Activated T-helper 1 cell treated with anti-CD3 and anti-CD28 coated beads, Interleukin-12 subunit alpha, Interleukin-12 subunit beta, Interleukin-2, Interleukin-4 antibody, amounts not matched to agents 30 ng/mL and 10 ng/mL and 1 ng/mL, durations not matched to agents 14 hours and 24 hours and 36 hours (primary cell): ENCODE results near the gene NFKB1. TPM values are rescaled to one million over a fixed set of nuclear protein-coding genes. Genes with fewer than 3 reads are reported as not detected.
A peak's percentile ranks its signal among the peaks of the same experiment; 100 is the strongest.

Experiments used
- DNase-seq: peaks from one replicate; pipeline ENCODE4 v3.0.0; 2021; ENCODE audit warnings: low spot score
- H3K27ac Mint-ChIP-seq: one replicate; pipeline ENCODE4 v1.8.0; 2021; ENCODE audit warnings: mild to moderate bottlenecking, mixed read lengths
- H3K27me3 Mint-ChIP-seq: one replicate; pipeline ENCODE4 v1.8.0; 2022; ENCODE audit warnings: mild to moderate bottlenecking, moderate library complexity, mixed read lengths; ENCODE audit not compliant: insufficient read depth
- H3K36me3 Mint-ChIP-seq: one replicate; pipeline ENCODE4 v1.8.0; 2021; ENCODE audit warnings: low read depth, mixed read lengths
- H3K4me1 Mint-ChIP-seq: one replicate; pipeline ENCODE4 v1.8.0; 2021; ENCODE audit warnings: low read depth, mixed read lengths
- H3K4me3 Mint-ChIP-seq: one replicate; pipeline ENCODE4 v1.8.0; 2021; ENCODE audit warnings: mild to moderate bottlenecking, moderate library complexity, mixed read lengths
- H3K9me3 Mint-ChIP-seq: one replicate; pipeline ENCODE4 v1.8.0; 2021; ENCODE audit warnings: mixed read lengths
- intact Hi-C: fragments of 100-400 bp; cut with micrococcal nuclease; formaldehyde crosslinking; loops from one replicate; pipeline ENCODE4 v1.15.1; 2024
- total RNA-seq: library from RNA; stranded (reverse); gene quantifications from 2 replicates; pipeline ENCODE4 v1.2.3, GENCODE V29; 2022

Gene NFKB1
- total RNA-seq, 1 donor from 2014 or later = 139 TPM

DNA sequence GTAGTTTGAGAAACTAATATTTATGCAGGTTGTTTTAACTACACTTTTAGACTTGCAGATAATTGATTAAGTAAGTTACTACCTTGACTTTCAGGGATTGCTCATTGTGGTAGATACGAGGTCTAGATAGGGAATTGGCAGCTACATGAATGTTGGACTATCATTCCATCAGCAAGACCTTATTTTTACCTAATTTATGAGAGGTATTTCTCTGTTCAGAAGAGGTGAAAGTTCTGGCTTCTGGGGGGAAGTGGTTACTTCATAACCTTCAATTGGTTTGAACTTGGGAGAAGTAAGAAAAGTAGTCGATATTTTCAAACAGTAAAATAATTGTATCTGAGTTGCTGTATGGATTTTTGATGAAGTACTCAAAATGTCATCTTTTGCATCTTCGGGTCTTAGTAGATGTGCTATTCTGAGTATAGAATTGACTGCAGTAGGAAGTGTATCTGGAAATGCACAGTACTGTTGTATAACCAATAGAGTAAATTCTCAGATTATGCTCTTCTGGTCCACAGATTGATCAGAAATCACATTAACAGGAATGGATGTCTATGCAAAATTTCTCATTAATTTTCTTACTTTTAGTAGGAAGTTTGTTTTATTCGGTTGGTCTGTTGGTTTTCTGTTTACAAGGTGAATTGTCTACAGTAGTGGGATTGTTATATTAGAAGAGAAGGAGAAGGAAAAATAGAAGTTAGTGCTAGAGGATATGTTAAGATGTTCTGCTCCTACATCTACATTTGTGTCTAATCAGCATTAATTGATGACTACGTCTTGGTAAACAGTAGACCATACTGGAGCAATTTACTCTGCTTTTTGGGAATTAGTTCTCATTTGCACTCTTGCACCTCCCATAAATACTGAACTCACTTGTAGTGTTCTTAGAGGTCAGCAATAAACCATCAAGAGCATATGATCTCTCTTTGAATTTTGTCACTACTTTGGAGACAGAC, 3.0 kb downstream of the NFKB1 start:
- intact Hi-C loops = loop anchor here (1.0 to 5.0 kb wide), 9 partner anchors 18 to 1482 kb away; partner anchors contain the start of genes CENPE, MANBA and SLC9B1
- no peak for DNase-seq
- Mint-ChIP-seq H3K36me3 (peaks cover 32% of the 10 kb centered on the region), H3K27me3 (no peaks in the 10 kb centered on the region), H3K27ac (peak overlapping the region; percentile 80), H3K4me3 (peak overlapping the region; percentile 94), H3K9me3 (no peaks in the 10 kb centered on the region), H3K4me1 (peaks cover 54% of the 10 kb centered on the region)

DNA sequence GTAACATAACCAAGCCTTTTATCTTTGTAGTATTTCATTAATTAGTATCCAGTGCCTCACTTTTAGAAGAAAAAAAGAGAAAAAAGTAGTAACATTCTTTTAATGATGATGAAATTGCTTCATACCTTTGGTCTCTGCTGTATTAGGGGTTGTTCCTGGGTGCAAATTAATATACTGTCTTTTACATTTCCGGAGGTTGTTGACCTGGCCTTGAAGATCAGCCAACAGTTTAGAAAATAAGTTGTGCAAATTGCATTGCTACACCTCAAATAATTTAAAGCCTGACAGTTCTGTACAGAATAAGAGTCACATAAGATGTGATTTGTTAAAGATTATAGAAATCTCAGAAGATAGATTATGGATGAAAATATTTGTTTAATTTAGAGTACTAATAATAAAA, 3.8 kb downstream of the NFKB1 start:
- DNase-seq = no peak
- no peaks in the 10 kb centered on the region for H3K9me3 Mint-ChIP-seq
- no peak overlapping the region for H3K27ac Mint-ChIP-seq
- H3K4me1 Mint-ChIP-seq = peaks cover 62% of the 10 kb centered on the region
- peaks cover 40% of the 10 kb centered on the region for H3K36me3 Mint-ChIP-seq
- intact Hi-C loops = loop anchor here (1.0 to 5.0 kb wide), 5 partner anchors 17 to 1483 kb away; partner anchors contain the start of genes CENPE and SLC9B1
- no peaks in the 10 kb centered on the region for H3K27me3 Mint-ChIP-seq
- peak overlapping the region; percentile 68 for H3K4me3 Mint-ChIP-seq

DNA sequence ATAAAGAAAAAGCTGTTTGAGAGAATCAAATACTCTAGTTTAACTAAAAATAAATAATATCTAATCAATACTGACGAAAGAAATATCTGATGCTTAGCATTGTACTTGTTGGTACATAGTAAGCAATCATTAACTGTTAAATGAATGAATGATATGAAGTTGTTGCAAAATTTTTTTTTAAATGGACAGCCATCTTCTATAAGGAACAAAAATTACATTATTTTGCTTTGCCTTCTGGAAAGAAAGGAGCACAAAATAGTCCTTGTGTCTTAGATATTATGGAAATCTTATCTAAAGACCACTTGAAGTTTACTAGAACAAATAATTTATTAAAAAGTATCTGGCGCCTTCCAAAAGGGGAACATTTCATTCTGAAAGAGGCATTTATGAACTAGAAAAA, 4.5 kb downstream of the NFKB1 start:
- H3K27ac Mint-ChIP-seq = no peak overlapping the region
- H3K4me1 Mint-ChIP-seq = peaks cover 65% of the 10 kb centered on the region
- DNase-seq = no peak
- intact Hi-C loops = no loop called here
- H3K27me3 Mint-ChIP-seq = no peaks in the 10 kb centered on the region
- H3K4me3 Mint-ChIP-seq = no peak overlapping the region
- H3K9me3 Mint-ChIP-seq = no peaks in the 10 kb centered on the region
- H3K36me3 Mint-ChIP-seq = peaks cover 47% of the 10 kb centered on the region

DNA sequence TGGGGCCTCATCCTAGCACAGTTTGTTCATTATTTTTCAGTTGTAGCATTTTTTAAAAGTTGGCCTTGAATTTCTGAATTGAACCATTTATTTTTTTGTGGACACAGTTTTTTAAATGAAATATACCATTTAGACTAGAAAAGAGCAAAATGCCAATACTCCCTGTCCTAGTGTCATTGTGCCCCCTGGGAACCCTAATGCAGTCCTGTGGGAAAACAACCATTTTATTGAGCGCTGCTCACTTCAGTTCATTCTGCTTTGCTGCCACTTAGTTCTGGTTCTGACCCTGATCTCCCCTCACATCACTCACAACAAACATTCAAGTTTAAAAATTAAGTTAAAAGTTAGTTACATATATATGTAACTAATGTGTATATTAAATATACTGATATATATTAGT, 5.4 kb downstream of the NFKB1 start:
- H3K4me3 Mint-ChIP-seq = no peak overlapping the region
- H3K9me3 Mint-ChIP-seq = no peaks in the 10 kb centered on the region
- peaks cover 71% of the 10 kb centered on the region for H3K4me1 Mint-ChIP-seq
- intact Hi-C loops = no loop called here
- H3K36me3 Mint-ChIP-seq = peaks cover 51% of the 10 kb centered on the region
- no peak for DNase-seq
- no peaks in the 10 kb centered on the region for H3K27me3 Mint-ChIP-seq
- H3K27ac Mint-ChIP-seq = no peak overlapping the region

DNA sequence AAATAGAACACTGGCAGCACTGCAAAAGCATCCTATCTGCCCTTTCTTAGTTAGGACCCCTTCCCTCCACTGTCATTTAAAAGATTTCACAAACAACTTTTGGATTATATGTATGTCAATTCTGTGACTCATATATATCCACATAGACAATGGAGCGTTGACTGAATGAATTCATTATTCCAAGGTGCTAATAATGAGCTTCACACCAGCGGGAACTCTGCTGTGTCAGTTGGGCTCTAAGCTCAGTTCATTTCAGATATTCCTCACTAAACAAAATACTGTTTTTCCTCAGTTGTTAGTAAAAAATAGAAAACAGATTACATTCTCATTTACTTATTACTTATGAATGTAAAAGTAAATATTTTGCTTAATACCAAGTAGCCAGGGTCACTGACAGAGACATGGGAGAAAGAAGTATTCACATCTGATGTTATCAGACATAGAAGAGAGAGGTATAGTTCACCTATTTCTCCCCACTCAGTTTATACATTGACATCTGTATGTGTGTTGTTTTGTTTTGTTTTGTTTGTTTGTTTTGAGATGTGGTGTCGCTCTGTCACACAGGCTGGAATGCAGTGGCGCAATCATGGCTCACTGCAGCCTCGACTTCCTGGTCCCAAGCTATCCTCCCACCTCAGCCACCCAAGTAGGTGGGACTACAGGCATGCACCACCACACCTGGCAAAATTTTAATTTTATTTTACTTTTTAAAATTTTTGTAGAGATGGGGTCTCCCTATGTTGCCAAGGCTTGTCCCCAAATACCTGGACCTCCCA, 10.9 kb downstream of the NFKB1 start:
- H3K27ac Mint-ChIP-seq = no peak overlapping the region
- peaks cover 63% of the 10 kb centered on the region for H3K4me1 Mint-ChIP-seq
- intact Hi-C loops = no loop called here
- no peaks in the 10 kb centered on the region for H3K27me3 Mint-ChIP-seq
- H3K9me3 Mint-ChIP-seq = peaks cover 9% of the 10 kb centered on the region
- peaks cover 49% of the 10 kb centered on the region for H3K36me3 Mint-ChIP-seq
- no peak overlapping the region for H3K4me3 Mint-ChIP-seq
- DNase-seq = no peak

DNA sequence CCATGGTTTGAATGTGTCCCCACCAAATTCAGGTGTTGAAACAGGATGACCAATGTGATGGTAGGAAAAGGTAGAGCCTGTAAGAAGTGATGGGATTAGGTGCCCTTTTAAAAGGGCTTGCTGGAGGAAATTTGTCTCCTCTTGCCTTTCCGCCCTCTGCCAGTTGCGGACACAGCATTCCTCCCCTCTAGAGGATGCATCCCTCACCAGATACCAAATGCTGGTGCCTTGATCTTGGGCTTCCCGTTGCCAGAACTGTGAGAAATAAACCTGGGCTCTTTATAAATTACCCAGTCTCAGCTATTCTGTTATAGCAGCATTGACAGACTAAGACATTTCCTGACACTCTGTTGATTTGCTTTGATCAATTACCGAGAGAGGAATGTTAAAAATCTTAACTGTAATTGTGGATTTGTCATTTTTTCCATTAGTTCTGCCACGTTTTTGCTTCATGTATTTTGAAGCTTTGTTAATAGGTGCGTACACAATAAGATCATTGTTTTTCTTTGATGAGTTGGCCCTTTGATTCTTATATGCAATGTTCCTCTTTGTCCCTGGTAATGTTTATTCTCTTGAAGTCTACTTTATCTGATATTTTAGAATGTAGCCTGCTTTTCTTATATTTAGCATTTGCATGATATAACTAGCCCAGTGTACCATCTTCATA, 13.3 kb downstream of the NFKB1 start:
- intact Hi-C loops = no loop called here
- Mint-ChIP-seq H3K27me3 (no peaks in the 10 kb centered on the region), H3K27ac (no peak overlapping the region), H3K4me3 (no peak overlapping the region), H3K36me3 (peaks cover 37% of the 10 kb centered on the region), H3K4me1 (peaks cover 65% of the 10 kb centered on the region), H3K9me3 (peaks cover 9% of the 10 kb centered on the region)
- no peak for DNase-seq

DNA sequence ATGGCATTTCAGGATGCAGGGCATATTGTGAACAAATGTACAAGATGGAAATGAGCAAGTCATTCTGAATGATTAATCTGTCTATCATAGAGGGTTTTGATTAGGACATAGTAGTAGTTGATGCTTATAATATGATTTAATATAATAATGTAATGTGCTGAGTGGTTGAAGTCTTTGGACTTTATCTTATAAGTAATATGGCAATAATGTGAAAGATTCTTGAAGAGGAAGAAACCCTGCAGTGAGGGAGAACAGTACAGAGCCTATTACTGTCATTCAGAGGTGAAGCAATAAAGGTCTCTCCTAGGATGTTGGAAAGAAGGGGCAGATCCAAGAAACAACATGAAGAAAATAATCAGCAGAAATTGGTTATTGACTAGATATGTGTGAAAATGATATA, 16.6 kb downstream of the NFKB1 start:
- peaks cover 9% of the 10 kb centered on the region for H3K9me3 Mint-ChIP-seq
- H3K27ac Mint-ChIP-seq = no peak overlapping the region
- no peak for DNase-seq
- peaks cover 27% of the 10 kb centered on the region for H3K36me3 Mint-ChIP-seq
- H3K27me3 Mint-ChIP-seq = no peaks in the 10 kb centered on the region
- H3K4me1 Mint-ChIP-seq = peaks cover 76% of the 10 kb centered on the region
- intact Hi-C loops = no loop called here
- no peak overlapping the region for H3K4me3 Mint-ChIP-seq

DNA sequence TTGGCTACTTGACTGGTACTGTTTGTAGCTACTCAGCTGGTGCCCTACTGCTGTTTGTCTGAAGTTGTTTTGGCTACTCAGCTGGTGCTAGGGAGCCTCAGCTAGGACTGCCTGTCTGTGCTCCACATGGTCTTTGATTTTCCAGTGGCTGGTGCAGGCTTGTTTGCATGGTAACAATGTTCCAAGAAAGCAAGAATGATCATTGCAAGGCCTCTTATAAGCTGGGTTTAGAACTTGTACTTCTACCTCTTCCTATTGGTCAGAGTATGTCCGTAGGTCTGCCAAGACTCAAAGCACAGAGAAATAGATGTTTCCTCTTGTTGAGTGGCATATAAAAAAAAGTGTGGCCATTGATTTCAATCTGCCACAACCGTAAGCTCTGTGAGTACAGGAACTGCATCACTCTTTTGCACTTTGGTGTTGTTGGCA, 17.6 kb downstream of the NFKB1 start:
- H3K4me3 Mint-ChIP-seq = no peak overlapping the region
- intact Hi-C loops = no loop called here
- DNase-seq = no peak
- H3K27ac Mint-ChIP-seq = peak overlapping the region; percentile 15
- H3K27me3 Mint-ChIP-seq = no peaks in the 10 kb centered on the region
- H3K36me3 Mint-ChIP-seq = peaks cover 32% of the 10 kb centered on the region
- H3K4me1 Mint-ChIP-seq = peaks cover 85% of the 10 kb centered on the region
- H3K9me3 Mint-ChIP-seq = peaks cover 9% of the 10 kb centered on the region

DNA sequence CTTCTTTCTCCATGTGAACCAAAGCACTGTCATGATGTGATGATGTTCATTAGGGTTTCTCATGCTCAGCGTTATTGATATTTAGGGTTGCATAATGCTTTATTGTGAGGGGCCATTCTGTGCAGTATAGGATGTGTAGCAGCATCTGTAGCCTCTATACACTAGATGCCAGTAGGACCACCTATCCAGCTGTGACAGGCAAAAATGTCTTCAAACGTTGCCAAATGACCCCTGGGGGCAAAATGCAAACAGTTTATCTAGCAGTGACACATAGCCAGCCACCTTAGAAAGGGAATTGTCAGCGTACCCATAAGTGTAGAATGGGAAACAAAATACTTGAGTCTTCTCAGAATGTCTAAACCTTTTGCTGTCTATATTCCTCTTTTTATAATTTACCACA, 18.8 kb downstream of the NFKB1 start:
- Mint-ChIP-seq H3K27me3 (no peaks in the 10 kb centered on the region), H3K4me1 (peaks cover 88% of the 10 kb centered on the region), H3K4me3 (no peak overlapping the region), H3K9me3 (peaks cover 9% of the 10 kb centered on the region), H3K27ac (no peak overlapping the region), H3K36me3 (peaks cover 29% of the 10 kb centered on the region)
- intact Hi-C loops = no loop called here
- DNase-seq = no peak

DNA sequence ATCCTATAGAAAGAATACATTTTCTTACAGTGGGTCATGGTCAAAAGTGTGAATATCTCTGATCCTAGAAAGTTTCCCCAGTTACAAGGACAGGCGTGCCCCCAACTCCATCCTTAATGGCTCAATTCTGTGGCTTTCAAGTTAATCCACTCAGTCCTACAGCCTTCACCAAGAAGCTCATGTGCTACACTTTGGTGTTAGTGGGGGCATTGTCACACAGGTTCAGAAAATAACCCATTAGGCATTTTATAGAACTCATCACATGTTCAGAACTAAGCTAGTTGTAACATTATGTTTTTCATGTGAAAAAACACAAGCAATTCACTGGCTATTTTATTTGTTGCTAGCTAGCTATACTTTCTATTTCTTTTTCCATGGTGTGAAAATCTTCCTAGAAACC, 20.4 kb downstream of the NFKB1 start:
- intact Hi-C loops = no loop called here
- peaks cover 3% of the 10 kb centered on the region for H3K9me3 Mint-ChIP-seq
- no peaks in the 10 kb centered on the region for H3K27me3 Mint-ChIP-seq
- no peak overlapping the region for H3K27ac Mint-ChIP-seq
- peaks cover 26% of the 10 kb centered on the region for H3K36me3 Mint-ChIP-seq
- DNase-seq = no peak
- H3K4me1 Mint-ChIP-seq = peaks cover 88% of the 10 kb centered on the region
- H3K4me3 Mint-ChIP-seq = no peak overlapping the region

DNA sequence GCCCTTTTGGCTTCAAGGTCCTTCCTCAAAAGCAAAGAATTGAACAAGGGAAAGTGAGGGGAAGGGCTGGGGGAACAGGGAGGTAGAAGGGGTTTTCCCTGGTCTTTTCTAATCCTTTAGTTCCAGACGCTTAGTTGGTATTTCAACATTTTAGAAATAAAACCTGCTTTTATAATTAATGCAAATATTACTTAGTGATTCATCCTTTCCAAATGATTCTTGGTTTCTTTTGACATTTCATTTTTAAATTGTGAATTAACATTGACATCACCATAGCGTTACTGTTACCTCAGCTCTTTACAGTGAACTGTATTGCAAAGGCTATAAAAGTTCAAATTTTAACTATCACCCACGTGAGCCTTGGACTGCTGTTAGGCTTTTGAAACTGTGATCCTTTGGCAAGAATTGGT, 20.9 kb downstream of the NFKB1 start:
- Mint-ChIP-seq H3K9me3 (no peaks in the 10 kb centered on the region), H3K4me1 (peaks cover 88% of the 10 kb centered on the region), H3K36me3 (peaks cover 24% of the 10 kb centered on the region), H3K4me3 (no peak overlapping the region), H3K27ac (peak overlapping the region; percentile 34), H3K27me3 (no peaks in the 10 kb centered on the region)
- intact Hi-C loops = loop anchor here (1.0 kb wide), 1 partner anchor 18 kb away; no protein-coding TSS in a partner anchor
- no peak for DNase-seq

DNA sequence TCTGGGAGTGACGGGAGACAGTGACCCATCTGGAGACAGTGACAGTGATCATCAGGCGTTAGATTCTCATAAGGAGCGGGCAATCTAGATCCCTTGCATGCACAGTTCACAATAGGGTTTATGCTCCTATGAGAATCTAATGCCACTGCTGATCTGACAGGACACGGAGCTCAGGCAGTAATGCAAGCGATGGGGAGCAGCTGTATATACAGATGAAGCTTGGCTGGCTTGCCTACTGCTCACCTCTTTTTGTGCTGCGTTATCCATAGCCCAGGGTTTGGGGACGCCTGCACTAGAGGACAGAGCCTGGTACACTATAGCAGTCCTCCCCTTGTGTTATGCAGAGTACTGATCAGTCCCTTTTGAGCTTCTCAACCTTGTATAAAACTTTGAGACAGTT, 23.5 kb downstream of the NFKB1 start:
- Mint-ChIP-seq H3K36me3 (peaks cover 33% of the 10 kb centered on the region), H3K4me3 (no peak overlapping the region), H3K27me3 (no peaks in the 10 kb centered on the region), H3K9me3 (no peaks in the 10 kb centered on the region), H3K27ac (no peak overlapping the region), H3K4me1 (peaks cover 92% of the 10 kb centered on the region)
- DNase-seq = no peak
- intact Hi-C loops = no loop called here
